ENCODE data around the gene SLC16A8. TPM values are rescaled to one million over a fixed set of nuclear protein-coding genes. Genes with fewer than 3 reads are reported as not detected.

Gene SLC16A8
- total RNA-seq, 1 donor from 2014 or later = 3.1 TPM

GRCh38 chr22:38086942-38087341, 3.0 kb upstream of the SLC16A8 start:
- H3K27ac ChIP-seq = no peak overlapping the region
- TF ChIP-seq EZH2phosphoT487 (IDR thresholded peaks at IDR 0.05) (no peak), EZH2 (IDR thresholded peaks at IDR 0.05) (no peak), CTCF (IDR thresholded peaks at IDR 0.05) (no peak)

GRCh38 chr22:38086001-38086845, 2.2 kb upstream of the SLC16A8 start:
- Mint-ChIP-seq H3K27ac (no peak overlapping the region), H3K36me3 (no peaks in the 10 kb centered on the region), H3K9me3 (no peaks in the 10 kb centered on the region), H3K4me1 (peaks cover 9% of the 10 kb centered on the region), H3K27me3 (ENCODE audit: insufficient read depth, low read depth) (peaks cover 7% of the 10 kb centered on the region), H3K4me3 (no peak overlapping the region)
- no peaks in the 10 kb centered on the region for H3K9me3 ChIP-seq (ENCODE audit: low read depth)
- no peak for DNase-seq (ENCODE audit: low spot score)
- H3K36me3 ChIP-seq = no peaks in the 10 kb centered on the region
- no peaks in the 10 kb centered on the region for H3K79me2 ChIP-seq (ENCODE audit: low read depth)
- no peak overlapping the region for H3K4me3 ChIP-seq
- H3K27me3 ChIP-seq = peaks cover 27% of the 10 kb centered on the region
- no peak overlapping the region for H3K27ac ChIP-seq
- TF ChIP-seq EZH2 (IDR thresholded peaks at IDR 0.05) (no peak), EZH2phosphoT487 (IDR thresholded peaks at IDR 0.05) (no peak), CTCF (IDR thresholded peaks at IDR 0.05) (no peak)
- H3F3A ChIP-seq (ENCODE audit: low read depth) = peaks cover 37% of the 10 kb centered on the region
- H4K20me1 ChIP-seq (ENCODE audit: low read depth) = no peaks in the 10 kb centered on the region
- H3K4me1 ChIP-seq = peaks cover 45% of the 10 kb centered on the region
- H3K4me2 ChIP-seq = no peak overlapping the region
- no peak overlapping the region for H3K9ac ChIP-seq
- H2AFZ ChIP-seq (replicated peaks) = no peak overlapping the region

More at GRCh38 chr22:38086942-38087341, 3.0 kb upstream of the SLC16A8 start:
- Histone ChIP-seq H4K20me1 (ENCODE audit: low read depth) (no peaks in the 10 kb centered on the region), H3K4me3 (no peak overlapping the region), H3K4me1 (peaks cover 40% of the 10 kb centered on the region), H3K36me3 (no peaks in the 10 kb centered on the region), H3K4me2 (no peak overlapping the region), H3K79me2 (ENCODE audit: low read depth) (no peaks in the 10 kb centered on the region), H3K9me3 (ENCODE audit: low read depth) (no peaks in the 10 kb centered on the region), H3K9ac (no peak overlapping the region), H3K27me3 (peaks cover 20% of the 10 kb centered on the region), H2AFZ (replicated peaks) (no peak overlapping the region), H3F3A (ENCODE audit: low read depth) (peaks cover 36% of the 10 kb centered on the region)
- Mint-ChIP-seq H3K27me3 (ENCODE audit: insufficient read depth, low read depth) (peaks cover 7% of the 10 kb centered on the region), H3K36me3 (no peaks in the 10 kb centered on the region), H3K4me1 (peaks cover 9% of the 10 kb centered on the region), H3K27ac (no peak overlapping the region), H3K4me3 (no peak overlapping the region), H3K9me3 (no peaks in the 10 kb centered on the region)
- DNase-seq (ENCODE audit: low spot score) = no peak

DNA sequence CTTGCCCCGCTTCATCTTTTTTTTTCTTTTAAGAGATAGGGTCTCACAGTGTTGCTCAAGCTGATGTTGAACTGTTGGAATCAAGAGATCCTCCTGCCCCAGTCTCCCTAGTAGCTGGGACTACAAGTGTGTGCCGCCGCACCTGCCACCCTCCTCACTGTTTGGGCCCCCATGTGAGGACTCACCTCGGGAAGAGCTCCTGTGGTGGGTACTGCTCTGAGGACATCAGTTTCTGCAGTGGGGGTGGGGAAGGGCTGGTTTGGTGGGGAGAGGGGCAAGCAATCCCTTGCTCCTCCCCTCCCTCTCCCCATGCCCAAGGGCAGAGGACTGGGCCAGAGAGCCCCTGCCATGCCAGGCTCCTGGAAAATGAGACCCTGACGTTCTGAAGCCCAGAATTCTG, 1.5 kb upstream of the SLC16A8 start:
- Histone ChIP-seq H3K9me3 (ENCODE audit: low read depth) (no peaks in the 10 kb centered on the region), H3K36me3 (no peaks in the 10 kb centered on the region), H3K27ac (no peak overlapping the region), H3F3A (ENCODE audit: low read depth) (peaks cover 38% of the 10 kb centered on the region), H3K4me3 (no peak overlapping the region), H4K20me1 (ENCODE audit: low read depth) (no peaks in the 10 kb centered on the region), H3K9ac (no peak overlapping the region), H3K27me3 (peaks cover 34% of the 10 kb centered on the region), H2AFZ (replicated peaks) (no peak overlapping the region), H3K4me1 (peaks cover 45% of the 10 kb centered on the region), H3K4me2 (no peak overlapping the region), H3K79me2 (ENCODE audit: low read depth) (no peaks in the 10 kb centered on the region)
- Mint-ChIP-seq H3K4me1 (peaks cover 9% of the 10 kb centered on the region), H3K27ac (no peak overlapping the region), H3K4me3 (no peak overlapping the region), H3K27me3 (ENCODE audit: insufficient read depth, low read depth) (peaks cover 7% of the 10 kb centered on the region), H3K9me3 (no peaks in the 10 kb centered on the region), H3K36me3 (no peaks in the 10 kb centered on the region)
- no peak for DNase-seq (ENCODE audit: low spot score)
- TF ChIP-seq EZH2phosphoT487 (IDR thresholded peaks at IDR 0.05) = no peak
- TF ChIP-seq EZH2 (IDR thresholded peaks at IDR 0.05) = no peak
- no peak for TF ChIP-seq CTCF (IDR thresholded peaks at IDR 0.05)
